CD4-positive, alpha-beta T cell treated with Interferon gamma for 1 hour (primary cell): ENCODE data around the gene NARS2.
"Not testable (repeated sequence)": the region's sequence is repeated elsewhere in the genome, so short reads cannot be mapped to it uniquely, and the experiment has no call there.

Experiments used
- DNase-seq: peaks from one replicate; pipeline ENCODE4 v3.0.0-alpha.2; 2020

NARS2 gene

GRCh38 chr11:78540256-78540655 lies 34.4 kb downstream of the NARS2 start:
- DNase-seq = no peak

- no peak for DNase-seq
These were observed 35.2 kb downstream of the NARS2 start for GRCh38 chr11:78539506-78539905.

GRCh38 chr11:78536933-78537332 lies 37.7 kb downstream of the NARS2 start:
- DNase-seq = no peak

GRCh38 chr11:78535920-78536319 lies 38.7 kb downstream of the NARS2 start:
- no peak for DNase-seq

GRCh38 chr11:78535027-78535426 lies 39.6 kb downstream of the NARS2 start:
- no peak for DNase-seq

- DNase-seq = no peak
These were observed 41.3 kb downstream of the NARS2 start for GRCh38 chr11:78533399-78533798.

GRCh38 chr11:78532991-78533390 lies 41.7 kb downstream of the NARS2 start:
- no peak for DNase-seq

- no peak for DNase-seq
These were observed 48.0 kb downstream of the NARS2 start for GRCh38 chr11:78526497-78527146.

- no peak for DNase-seq
These were observed 48.9 kb downstream of the NARS2 start for GRCh38 chr11:78525720-78526119.

GRCh38 chr11:78520230-78520629 lies 54.4 kb downstream of the NARS2 start:
- no peak for DNase-seq

- DNase-seq = no peak
These were observed 58.4 kb downstream of the NARS2 start for GRCh38 chr11:78516281-78516680.

- no peak for DNase-seq
These were observed 59.7 kb downstream of the NARS2 start for GRCh38 chr11:78514922-78515502.

- DNase-seq = not testable (repeated sequence)
These were observed 61.6 kb downstream of the NARS2 start for GRCh38 chr11:78513085-78513484.

GRCh38 chr11:78510597-78510996 lies 64.1 kb downstream of the NARS2 start:
- DNase-seq = no peak

- DNase-seq = no peak
These were observed 64.6 kb downstream of the NARS2 start for GRCh38 chr11:78510025-78510596.

GRCh38 chr11:78504708-78505107 lies 70.0 kb downstream of the NARS2 start:
- DNase-seq = no peak

GRCh38 chr11:78504181-78504580 lies 70.5 kb downstream of the NARS2 start:
- DNase-seq = no peak

- DNase-seq = no peak
These were observed 74.7 kb downstream of the NARS2 start for GRCh38 chr11:78499971-78500370.

- no peak for DNase-seq
These were observed 77.4 kb downstream of the NARS2 start for GRCh38 chr11:78497293-78497692.

- no peak for DNase-seq
These were observed 81.2 kb downstream of the NARS2 start for GRCh38 chr11:78493413-78493975.

- no peak for DNase-seq
These were observed 81.7 kb downstream of the NARS2 start for GRCh38 chr11:78492973-78493372.

GRCh38 chr11:78489184-78489583 lies 85.5 kb downstream of the NARS2 start:
- no peak for DNase-seq

GRCh38 chr11:78478536-78478935 lies 96.1 kb downstream of the NARS2 start:
- no peak for DNase-seq

- DNase-seq = no peak
These were observed 98.6 kb downstream of the NARS2 start for GRCh38 chr11:78476066-78476465.
